Activated CD4-positive, alpha-beta T cell treated with anti-CD3 and anti-CD28 coated beads for 36 hours (primary cell): ENCODE results near the gene ENTPD2. TPM values are rescaled to one million over a fixed set of nuclear protein-coding genes. Genes with fewer than 3 reads are reported as not detected.

ENCODE experiments used
- ATAC-seq: fragments of 200-7000 bp; cut with Tn5 transposase; one replicate; pipeline ENCODE4 v1.10.0; 2021; ENCODE audit warnings: mild to moderate bottlenecking, moderate library complexity
- CTCF ChIA-PET: fragments of 350-600 bp; sonication (Branson Sonifier 250); formaldehyde crosslinking; loops from one replicate; lab custom pipeline; 2021; ENCODE audit warnings: antibody characterized with exemption; lab: Charles Lee
- POLR2A ChIA-PET: fragments of 350-600 bp; sonication (Branson Sonifier 250); formaldehyde crosslinking; loops from one replicate; lab custom pipeline; 2021; ENCODE audit warnings: antibody characterized with exemption, inconsistent platforms; lab: Charles Lee
- DNase-seq: peaks from one replicate; pipeline ENCODE4 v3.0.0-alpha.2; 2020
- H3K27ac Mint-ChIP-seq: one replicate; pipeline ENCODE4 v1.8.0; 2021; ENCODE audit warnings: mixed read lengths
- H3K27me3 Mint-ChIP-seq: one replicate; pipeline ENCODE4 v1.8.0; 2021; ENCODE audit warnings: mixed read lengths
- H3K36me3 Mint-ChIP-seq: one replicate; pipeline ENCODE4 v1.8.0; 2021; ENCODE audit warnings: low read depth, mixed read lengths
- H3K4me1 Mint-ChIP-seq: one replicate; pipeline ENCODE4 v1.8.0; 2021; ENCODE audit warnings: mixed read lengths
- H3K4me3 Mint-ChIP-seq: one replicate; pipeline ENCODE4 v1.8.0; 2021; ENCODE audit warnings: mild to moderate bottlenecking, moderate library complexity, mixed read lengths
- H3K9me3 Mint-ChIP-seq: one replicate; pipeline ENCODE4 v1.8.0; 2021; ENCODE audit warnings: low read depth, mixed read lengths
- intact Hi-C, 2 experiments: fragments of 100-400 bp; cut with DNase I in 1 of 2; cut with micrococcal nuclease in 1 of 2; formaldehyde crosslinking; loops; one replicate each; pipeline versions ENCODE4 v1.14.2 to v1.15.1; 2022 to 2024; cut with DNase I, micrococcal nuclease
- total RNA-seq, 2 experiments: library from RNA; stranded (reverse); gene quantifications; one replicate each; pipeline ENCODE4 v1.2.3, GENCODE V29; 2021

Gene ENTPD2
- total RNA-seq, 2 experiments from 2014 or later: 0.19 TPM; not detected in 1

DNA sequence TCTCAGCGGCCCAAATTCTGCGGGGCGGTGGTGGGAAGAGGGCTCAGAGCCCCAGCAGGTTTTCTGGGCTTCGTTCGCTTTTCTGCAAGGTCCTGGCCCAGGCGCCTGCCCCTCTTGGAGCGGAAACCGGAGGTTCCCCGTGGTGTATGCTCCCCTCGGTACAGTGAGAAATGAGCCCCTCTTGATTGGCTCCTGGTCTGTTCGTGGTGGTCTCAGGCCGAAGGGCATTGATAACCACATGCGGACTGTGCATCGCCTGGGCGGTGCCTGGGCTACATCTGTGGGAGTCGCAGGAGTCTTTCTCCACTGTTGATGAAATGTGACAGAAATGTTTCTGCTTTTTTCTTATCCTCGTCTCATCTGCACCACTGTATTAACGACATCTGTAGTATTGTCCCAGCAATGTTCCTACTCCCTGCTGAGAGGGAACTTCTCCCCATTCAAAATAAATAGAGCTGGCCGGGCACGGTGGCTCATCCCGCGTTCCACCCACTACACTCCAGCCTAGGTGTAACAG is 33.6 kb upstream of the ENTPD2 start:
- DNase-seq (no peak), ATAC-seq (no peak)
- Mint-ChIP-seq H3K4me1 (peaks cover 46% of the 10 kb centered on the region), H3K9me3 (no peaks in the 10 kb centered on the region), H3K27me3 (no peaks in the 10 kb centered on the region), H3K27ac (peak overlapping the region; percentile 79), H3K4me3 (peak overlapping the region; percentile 82), H3K36me3 (peaks cover 10% of the 10 kb centered on the region)
- CTCF ChIA-PET: interaction anchor here (0.6 to 3.6 kb wide), 13 partner anchors 8 to 526 kb away, joined by 3 to 26 read pairs (median 5); partner anchors contain the start of genes ABCA2, FUT7, NPDC1 and SAPCD2
- POLR2A ChIA-PET: interaction anchor here (0.8 to 1.8 kb wide), 7 partner anchors 9 to 297 kb away, joined by 3 to 16 read pairs (median 6); partner anchors contain the start of genes PAXX, SAPCD2, TMEM141 and TUBB4B
- intact Hi-C loops: loop anchor here (1.0 to 5.0 kb wide), 7 partner anchors 8 to 1180 kb away; partner anchors contain the start of genes CAMSAP1 (in 1 of the 2), NSMF (in 1 of the 2), TPRN (in 1 of the 2) and TRAF2 (in 1 of the 2)

DNA sequence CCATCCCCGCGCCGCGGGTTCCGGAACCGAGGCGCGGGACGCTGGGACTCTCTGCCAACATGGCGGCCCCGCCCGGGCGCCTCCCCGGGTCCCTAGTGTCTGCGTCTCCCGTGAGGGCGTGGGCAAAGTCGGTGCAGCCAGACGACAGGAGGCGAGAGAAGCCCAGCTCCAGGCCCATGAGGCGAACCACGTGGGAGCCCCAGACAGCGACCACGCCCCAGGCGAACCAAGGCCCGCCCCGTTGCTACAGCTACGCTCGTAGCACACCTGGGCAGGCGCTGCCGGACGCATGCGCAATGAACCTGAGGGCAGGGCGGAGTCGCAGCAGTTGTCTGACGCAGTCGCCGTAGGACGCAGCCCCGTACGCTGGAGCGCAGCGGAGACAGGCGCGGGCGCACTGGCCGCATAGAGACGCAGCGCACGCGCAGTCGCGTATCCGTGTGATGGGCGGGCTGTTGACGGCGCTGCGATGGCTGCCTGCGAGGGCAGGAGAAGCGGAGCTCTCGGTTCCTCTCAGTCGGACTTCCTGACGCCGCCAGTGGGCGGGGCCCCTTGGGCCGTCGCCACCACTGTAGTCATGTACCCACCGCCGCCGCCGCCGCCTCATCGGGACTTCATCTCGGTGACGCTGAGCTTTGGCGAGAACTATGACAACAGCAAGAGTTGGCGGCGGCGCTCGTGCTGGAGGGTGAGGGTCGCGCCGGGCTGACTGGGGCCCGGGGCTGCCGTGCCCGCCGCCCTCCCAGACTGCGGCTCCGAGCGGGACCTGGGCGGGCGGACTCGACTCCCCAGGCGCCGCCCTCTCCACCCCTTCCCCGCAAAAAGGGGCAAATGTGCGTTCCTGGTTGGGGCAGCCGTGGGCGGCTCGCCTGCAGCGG is 32.9 kb upstream of the ENTPD2 start, which contains the start of gene MAN1B1:
Gene MAN1B1, plus strand, starts transcription at position 455 of the 878 bp plus-strand sequence. Its CDS starts 15 bp downstream, at position 470.
- Mint-ChIP-seq H3K27ac (peak within 1 kb of the TSS; percentile 96), H3K4me3 (peak within 1 kb of the TSS; percentile 88), H3K9me3 (no peaks in the 10 kb centered on the region), H3K36me3 (peaks cover 10% of the 10 kb centered on the region), H3K4me1 (peaks cover 46% of the 10 kb centered on the region), H3K27me3 (no peaks in the 10 kb centered on the region)
- ChIA-PET CTCF (interaction anchor here (0.6 to 3.6 kb wide), 18 partner anchors 9 to 526 kb away, joined by 3 to 26 read pairs (median 3); partner anchors contain the start of genes ABCA2, AJM1, FUT7 and NPDC1), POLR2A (interaction anchor here (0.8 to 1.8 kb wide), 12 partner anchors 9 to 548 kb away, joined by 3 to 16 read pairs (median 5); partner anchors contain the start of genes PAXX, SAPCD2, TMEM141 and TUBB4B)
- intact Hi-C loops: loop anchor here (1.0 to 5.0 kb wide), 22 partner anchors 9 to 1179 kb away; partner anchors contain the start of genes TPRN (in 2 of the 2), TRAF2 (in 2 of the 2), ABCA2 (in 1 of the 2) and ANAPC2 (in 1 of the 2)
- DNase-seq (peak; percentile 100), ATAC-seq (peak; percentile 85)

DNA sequence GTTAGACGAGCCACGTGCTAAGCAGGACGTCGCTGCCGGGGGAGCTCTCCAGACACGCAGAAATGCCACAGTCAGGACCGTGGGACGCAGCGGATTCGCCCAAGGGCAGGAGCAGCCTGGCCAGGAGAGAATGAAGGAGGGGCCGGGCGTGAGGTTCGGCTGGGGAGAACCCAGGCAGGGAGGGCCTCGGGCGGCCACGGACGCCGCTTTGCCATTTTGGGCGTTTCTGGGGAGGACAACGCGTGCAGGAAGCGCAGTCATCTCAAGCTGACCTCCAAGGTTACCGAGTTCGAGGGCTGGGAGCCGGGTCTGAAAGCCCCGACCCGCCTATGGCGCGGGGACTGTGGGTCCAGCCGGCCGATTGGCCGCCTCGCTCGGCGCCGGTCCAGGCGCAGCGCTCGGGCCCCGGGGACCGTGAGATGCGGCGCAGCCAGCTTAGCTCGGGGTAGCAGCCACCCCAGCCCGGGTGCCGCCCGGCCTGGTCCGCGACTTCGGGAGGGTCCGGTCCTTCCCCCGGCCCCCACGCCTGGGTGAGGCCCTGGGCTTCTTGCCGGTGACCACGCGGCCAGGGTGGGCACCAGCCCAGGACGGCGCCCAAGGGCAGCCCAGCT is 32.2 kb upstream of the ENTPD2 start:
- Mint-ChIP-seq H3K36me3 (peaks cover 10% of the 10 kb centered on the region), H3K27ac (peak overlapping the region; percentile 96), H3K4me1 (peaks cover 46% of the 10 kb centered on the region), H3K27me3 (no peaks in the 10 kb centered on the region), H3K9me3 (no peaks in the 10 kb centered on the region), H3K4me3 (peak overlapping the region; percentile 88)
- intact Hi-C loops: loop anchor here (1.0 to 5.0 kb wide), 22 partner anchors 9 to 1179 kb away; partner anchors contain the start of genes SAPCD2 (in 2 of the 2), TRAF2 (in 2 of the 2), ABCA2 (in 1 of the 2) and ANAPC2 (in 1 of the 2)
- CTCF ChIA-PET: interaction anchor here (0.6 to 3.6 kb wide), 15 partner anchors 9 to 275 kb away, joined by 3 to 26 read pairs (median 3); partner anchors contain the start of genes ABCA2, AJM1, FUT7 and TPRN
- peak; percentile 65 for DNase-seq
- ATAC-seq: no peak
- POLR2A ChIA-PET: interaction anchor here (0.9 to 1.8 kb wide), 9 partner anchors 8 to 547 kb away, joined by 3 to 16 read pairs (median 6); partner anchors contain the start of genes SAPCD2, TMEM141, TUBB4B and UAP1L1

DNA sequence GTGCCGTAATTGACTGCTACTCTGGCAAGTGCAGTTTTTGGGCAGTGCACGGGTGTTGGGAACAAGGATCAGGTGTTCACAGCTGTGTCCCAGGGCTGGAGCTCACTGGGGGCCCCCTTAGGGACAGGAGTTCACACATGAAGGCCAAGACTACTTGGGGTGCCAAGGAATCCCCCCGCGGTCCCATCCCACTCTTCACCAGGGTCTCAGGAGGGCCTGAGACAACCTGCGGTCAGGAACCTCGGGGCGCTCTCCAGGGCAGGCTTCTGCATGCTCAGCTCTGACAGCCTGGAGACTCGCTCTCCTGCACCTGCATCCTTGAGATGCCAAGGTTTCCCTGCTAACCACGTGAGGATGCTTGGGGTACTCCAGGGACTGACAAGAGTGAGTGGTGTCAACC is 30.7 kb upstream of the ENTPD2 start:
- Mint-ChIP-seq H3K27ac (no peak overlapping the region), H3K4me3 (no peak overlapping the region), H3K27me3 (no peaks in the 10 kb centered on the region), H3K9me3 (no peaks in the 10 kb centered on the region), H3K4me1 (peaks cover 42% of the 10 kb centered on the region), H3K36me3 (peaks cover 14% of the 10 kb centered on the region)
- intact Hi-C loops: loop anchor here in 1 of 2 experiments (2.0 kb wide), 1 partner anchor 14 kb away; the partner anchor contains the start of gene SAPCD2
- POLR2A ChIA-PET: interaction anchor here (0.7 to 1.5 kb wide), 2 partner anchors 11 to 14 kb away, joined by 3 to 4 read pairs; no protein-coding TSS in a partner anchor
- DNase-seq (no peak), ATAC-seq (no peak)
- CTCF ChIA-PET: interaction anchor here (0.6 to 3.6 kb wide), 5 partner anchors 31 to 318 kb away, joined by 3 to 26 read pairs (median 3); partner anchors contain the start of genes ABCA2, ENTPD2 and FUT7

DNA sequence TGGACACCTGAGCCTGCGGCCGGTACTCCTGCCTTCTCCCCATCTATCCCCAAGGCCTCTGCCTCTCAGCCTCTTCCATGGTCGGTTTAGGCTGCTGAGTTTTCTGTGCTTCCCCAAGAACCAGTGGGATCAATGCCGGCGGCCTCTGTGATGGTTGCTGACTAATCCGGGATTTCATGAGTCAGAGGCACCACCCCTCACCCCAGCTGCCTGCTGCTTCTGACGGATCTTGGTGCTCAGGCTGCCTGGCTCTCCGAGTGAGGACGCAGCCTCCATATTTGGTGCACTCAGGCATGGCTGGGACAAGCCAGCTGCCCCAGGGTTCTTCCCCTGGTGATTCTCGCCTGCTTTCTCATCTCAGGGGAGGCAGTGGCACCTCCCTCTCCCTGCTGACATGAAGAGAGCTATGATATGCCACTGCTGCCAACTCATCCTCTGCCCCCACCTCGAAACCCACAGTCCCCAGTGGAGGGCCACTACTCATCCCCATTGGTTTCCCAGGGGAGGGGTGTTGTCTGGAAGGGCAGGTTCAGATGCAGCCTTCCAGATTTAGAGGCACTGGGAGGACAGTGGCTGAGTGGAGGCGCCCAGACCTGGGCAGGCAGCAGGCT is 29.6 kb upstream of the ENTPD2 start:
- CTCF ChIA-PET: interaction anchor here (0.6 to 1.4 kb wide), 6 partner anchors 13 to 317 kb away, joined by 3 to 4 read pairs (median 3); partner anchors contain the start of gene SAPCD2
- Mint-ChIP-seq H3K27me3 (no peaks in the 10 kb centered on the region), H3K36me3 (peaks cover 8% of the 10 kb centered on the region), H3K4me1 (peaks cover 32% of the 10 kb centered on the region), H3K27ac (no peak overlapping the region), H3K9me3 (no peaks in the 10 kb centered on the region), H3K4me3 (no peak overlapping the region)
- POLR2A ChIA-PET: interaction anchor here (0.6 kb wide), 1 partner anchor 122 kb away, joined by 3 read pairs; no protein-coding TSS in a partner anchor
- peak; percentile 70 for DNase-seq
- ATAC-seq: peak; percentile 5
- intact Hi-C loops: loop anchor here in 1 of 2 experiments (2.0 kb wide), 1 partner anchor 13 kb away; the partner anchor contains the start of gene SAPCD2

DNA sequence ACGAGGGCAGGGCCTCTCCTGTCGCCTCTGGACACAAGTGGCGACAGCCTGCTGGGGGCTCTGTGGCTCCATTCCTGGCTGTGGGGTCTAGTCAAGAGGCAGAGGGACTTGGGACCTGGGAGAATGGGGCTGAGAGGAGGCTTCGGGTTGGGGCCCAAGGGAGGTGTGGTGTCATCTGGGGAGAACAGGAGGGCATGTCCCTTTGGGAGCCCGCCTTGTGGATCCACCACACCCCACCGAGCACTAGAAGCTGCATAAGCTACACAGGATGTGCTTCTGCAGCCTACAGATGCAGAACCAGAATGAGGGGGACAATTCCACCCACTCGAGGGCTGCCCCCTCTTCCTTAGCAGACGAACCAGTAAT is 29.0 kb upstream of the ENTPD2 start:
- POLR2A ChIA-PET: interaction anchor here (0.6 kb wide), 1 partner anchor 122 kb away, joined by 3 read pairs; no protein-coding TSS in a partner anchor
- no peak for DNase-seq

DNA sequence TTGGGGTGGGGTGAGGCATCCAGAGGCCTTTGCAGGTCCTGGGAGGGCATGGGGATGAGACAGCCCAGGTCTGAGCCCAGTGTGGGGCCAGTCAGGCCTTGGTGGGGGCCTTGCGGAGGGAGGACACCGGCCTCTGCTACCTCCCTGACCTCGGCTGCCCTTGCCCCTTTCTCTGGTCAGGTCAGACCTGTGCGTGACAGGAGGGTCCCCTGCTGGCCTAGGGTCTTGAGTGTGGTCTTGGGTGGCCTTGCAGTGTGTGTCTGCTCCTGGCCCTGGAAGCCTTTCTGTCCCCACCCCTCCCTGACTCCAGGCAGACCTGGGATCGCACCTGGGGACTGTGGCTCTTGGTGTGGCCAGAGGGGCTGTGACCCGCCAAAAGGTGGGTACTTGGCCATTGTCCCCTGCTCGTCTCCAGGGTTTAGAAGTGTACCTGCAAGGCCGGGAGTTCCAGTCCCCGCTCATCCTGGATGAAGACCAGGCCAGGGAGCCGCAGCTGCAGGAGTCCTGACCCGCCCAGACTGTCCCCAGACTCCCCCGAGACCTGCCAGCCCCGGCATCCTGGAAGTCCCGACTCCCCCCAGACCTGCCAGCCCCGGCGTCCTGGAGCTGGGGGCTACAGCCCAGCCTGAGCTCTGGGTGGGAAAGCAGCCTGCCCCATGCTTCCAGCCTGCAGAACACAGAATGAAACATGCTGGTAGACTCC is 28.5 kb upstream of the ENTPD2 start:
- H3K4me3 Mint-ChIP-seq: no peak overlapping the region
- peaks cover 8% of the 10 kb centered on the region for H3K36me3 Mint-ChIP-seq
- ChIA-PET CTCF (interaction anchor here (1.4 to 3.2 kb wide), 2 partner anchors 12 to 15 kb away, joined by 4 to 15 read pairs; partner anchors contain the start of gene SAPCD2), POLR2A (no interaction called here)
- H3K9me3 Mint-ChIP-seq: no peaks in the 10 kb centered on the region
- peaks cover 21% of the 10 kb centered on the region for H3K4me1 Mint-ChIP-seq
- DNase-seq (no peak), ATAC-seq (no peak)
- no peak overlapping the region for H3K27ac Mint-ChIP-seq
- H3K27me3 Mint-ChIP-seq: no peaks in the 10 kb centered on the region
- intact Hi-C loops: no loop called here

More for the DNA sequence above, 29.0 kb upstream of the ENTPD2 start:
- H3K9me3 Mint-ChIP-seq: no peaks in the 10 kb centered on the region
- H3K4me3 Mint-ChIP-seq: no peak overlapping the region
- ATAC-seq: no peak
- H3K4me1 Mint-ChIP-seq: peaks cover 26% of the 10 kb centered on the region
- no peak overlapping the region for H3K27ac Mint-ChIP-seq
- H3K36me3 Mint-ChIP-seq: peaks cover 8% of the 10 kb centered on the region
- CTCF ChIA-PET: interaction anchor here (0.6 to 1.4 kb wide), 3 partner anchors 12 to 48 kb away, joined by 3 to 4 read pairs (median 3); partner anchors contain the start of gene SAPCD2
- intact Hi-C loops: no loop called here
- no peaks in the 10 kb centered on the region for H3K27me3 Mint-ChIP-seq

DNA sequence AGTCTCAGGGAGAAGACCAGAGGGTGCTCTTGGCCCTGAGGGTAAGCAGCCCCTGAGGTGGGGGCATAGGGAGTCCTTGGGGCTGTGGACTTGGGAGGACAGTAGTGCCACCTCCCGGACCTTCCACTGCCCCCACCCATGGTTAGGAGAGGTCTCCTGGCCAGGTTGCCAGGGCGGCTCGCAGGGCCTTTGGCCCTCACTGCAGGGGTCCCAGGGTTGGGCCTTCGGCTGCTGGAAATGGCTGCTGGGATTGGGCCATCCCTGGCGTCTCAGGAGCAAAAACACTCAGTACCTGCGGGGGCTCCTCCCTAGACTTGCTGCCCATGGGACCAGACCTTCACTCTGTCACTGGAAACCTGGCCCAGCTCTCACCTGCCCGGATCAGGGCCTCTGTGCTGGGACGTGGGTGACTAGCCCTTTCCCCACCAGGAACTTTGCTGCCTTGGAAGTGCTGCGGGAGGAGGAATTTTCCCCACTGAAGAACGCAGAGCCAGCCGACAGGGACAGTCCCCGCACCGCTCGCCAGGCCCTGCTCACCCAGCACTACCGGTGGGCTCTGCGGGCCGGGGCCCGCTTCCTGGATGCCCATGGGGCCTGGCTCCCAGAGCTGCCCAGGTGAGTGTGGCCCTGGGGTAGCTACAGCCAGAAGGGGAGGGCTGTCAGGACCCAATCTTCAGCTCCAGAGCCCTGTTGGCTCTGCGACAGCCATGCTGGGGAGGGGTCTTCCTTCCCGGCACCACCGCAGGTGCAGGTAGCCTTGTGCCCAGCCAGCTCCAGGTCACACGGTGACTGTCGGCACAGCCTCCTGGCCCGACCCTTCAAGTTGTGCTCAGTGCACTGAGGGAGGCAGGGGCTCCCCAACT is 26.6 kb upstream of the ENTPD2 start:
- CTCF ChIA-PET: interaction anchor here (1.0 to 3.2 kb wide), 3 partner anchors 10 to 15 kb away, joined by 3 to 15 read pairs (median 5); no protein-coding TSS in a partner anchor
- intact Hi-C loops: no loop called here
- H3K36me3 Mint-ChIP-seq: peaks cover 6% of the 10 kb centered on the region

More for the DNA sequence above, 26.6 kb upstream of the ENTPD2 start:
- H3K4me3 Mint-ChIP-seq: no peak overlapping the region
- peaks cover 17% of the 10 kb centered on the region for H3K4me1 Mint-ChIP-seq
- no peak overlapping the region for H3K27ac Mint-ChIP-seq
- no peaks in the 10 kb centered on the region for H3K27me3 Mint-ChIP-seq
- no peak for DNase-seq
- no peak for ATAC-seq
- H3K9me3 Mint-ChIP-seq: no peaks in the 10 kb centered on the region
- POLR2A ChIA-PET: no interaction called here
